KBM-7 (cell line): Measurements from ENCODE around the gene ZNF281.
"Not testable (repeated sequence)": the region's sequence is repeated elsewhere in the genome, so short reads cannot be mapped to it uniquely, and the experiment has no call there.

Experiments used
- DNase-seq: peaks from one replicate; pipeline ENCODE4 v3.0.0-alpha.2; 2015
- in situ Hi-C: fragments of 300-500 bp; cut with MboI; formaldehyde crosslinking; loops from 2 replicates; pipeline ENCODE4 v1.14.3; 2020; ENCODE audit warnings: low sequenced_read_pairs, low pct_unique_long_range_greater_than_20kb, mixed read lengths

The ZNF281 gene

GRCh38 chr1:200435200-200435780, 25.5 kb upstream of the ZNF281 start:
- DNase-seq, result no peak
- in situ Hi-C loops, result no loop called here

- in situ Hi-C loops, result no loop called here
- no peak for DNase-seq
These were observed 23.8 kb upstream of the ZNF281 start for GRCh38 chr1:200433586-200433985.

- DNase-seq, result no peak
- in situ Hi-C loops, result no loop called here
These were observed 22.8 kb upstream of the ZNF281 start for GRCh38 chr1:200432586-200432985.

- DNase-seq, result no peak
- in situ Hi-C loops, result no loop called here
These were observed 19.4 kb upstream of the ZNF281 start for GRCh38 chr1:200429221-200429751.

- in situ Hi-C loops, result no loop called here
- DNase-seq, result no peak
These were observed 18.8 kb upstream of the ZNF281 start for GRCh38 chr1:200428482-200429205.

- DNase-seq, result no peak
- in situ Hi-C loops, result no loop called here
These were observed 17.9 kb upstream of the ZNF281 start for GRCh38 chr1:200427744-200428143.

GRCh38 chr1:200426196-200426595, 16.4 kb upstream of the ZNF281 start:
- in situ Hi-C loops, result no loop called here
- no peak for DNase-seq

GRCh38 chr1:200423235-200423634, 13.4 kb upstream of the ZNF281 start:
- no peak for DNase-seq

GRCh38 chr1:200422211-200422610, 12.4 kb upstream of the ZNF281 start:
- no peak for DNase-seq
- in situ Hi-C loops, result no loop called here

More at GRCh38 chr1:200423235-200423634, 13.4 kb upstream of the ZNF281 start:
- in situ Hi-C loops, result no loop called here

GRCh38 chr1:200415789-200416593, 6.2 kb upstream of the ZNF281 start:
- in situ Hi-C loops, result no loop called here
- no peak for DNase-seq

GRCh38 chr1:200415227-200415626, 5.4 kb upstream of the ZNF281 start:
- in situ Hi-C loops, result no loop called here
- no peak for DNase-seq

- DNase-seq, result no peak
- in situ Hi-C loops, result no loop called here
These were observed 4.8 kb upstream of the ZNF281 start for GRCh38 chr1:200414657-200415056.

- in situ Hi-C loops, DNase-seq: not testable (repeated sequence)
These were observed 3.9 kb upstream of the ZNF281 start for GRCh38 chr1:200413766-200414165.

GRCh38 chr1:200411406-200412257, 1.8 kb upstream of the ZNF281 start:
- no peak for DNase-seq
- in situ Hi-C loops, result no loop called here

GRCh38 chr1:200410566-200410878, 686 bp upstream of the ZNF281 start:
- in situ Hi-C loops, result no loop called here

GRCh38 chr1:200409203-200409760, 554 bp downstream of the ZNF281 start:
- in situ Hi-C loops, result no loop called here
- peak; percentile 30 for DNase-seq

More at GRCh38 chr1:200410566-200410878, 686 bp upstream of the ZNF281 start:
- peak; percentile 41 for DNase-seq

GRCh38 chr1:200406161-200406797, 3.6 kb downstream of the ZNF281 start:
- DNase-seq, result no peak
- in situ Hi-C loops, result no loop called here

- DNase-seq, result no peak
- in situ Hi-C loops, result no loop called here
These were observed 4.6 kb downstream of the ZNF281 start for GRCh38 chr1:200405264-200405663.
